GM18511 (cell line): ENCODE measurements around the gene USP22.

Source experiments
- ATAC-seq: cut with Tn5 transposase; IDR thresholded peaks from one replicate; pipeline ENCODE4 v1.9.1; 2021; ENCODE audit warnings: mild to moderate bottlenecking, moderate library complexity; ENCODE audit not compliant: unreplicated experiment

Gene USP22

GRCh38 chr17:21049457-21049856 is 6.6 kb upstream of the USP22 start:
- no peak for ATAC-seq

GRCh38 chr17:21046216-21046615 is 3.4 kb upstream of the USP22 start:
- no peak for ATAC-seq

GRCh38 chr17:21044971-21045370 is 2.2 kb upstream of the USP22 start:
- ATAC-seq, result no peak

GRCh38 chr17:21043296-21044232 is 753 bp upstream of the USP22 start:
- ATAC-seq, result peak; percentile 89

- ATAC-seq, result no peak
Observed at GRCh38 chr17:21041741-21042457, 912 bp downstream of the USP22 start.

- no peak for ATAC-seq
Observed at GRCh38 chr17:21039839-21040575, 2.8 kb downstream of the USP22 start.

- ATAC-seq, result no peak
Observed at GRCh38 chr17:21037117-21037803, 5.6 kb downstream of the USP22 start.

- no peak for ATAC-seq
Observed at GRCh38 chr17:21036361-21036881, 6.4 kb downstream of the USP22 start.

GRCh38 chr17:21035406-21035805 is 7.4 kb downstream of the USP22 start:
- ATAC-seq, result no peak

- peak; percentile 79 for ATAC-seq
Observed at GRCh38 chr17:21034340-21035235, 8.2 kb downstream of the USP22 start.

GRCh38 chr17:21033350-21033749 is 9.5 kb downstream of the USP22 start:
- ATAC-seq, result no peak

GRCh38 chr17:21031756-21032396 is 10.9 kb downstream of the USP22 start:
- ATAC-seq, result no peak

GRCh38 chr17:21030375-21030774 is 12.4 kb downstream of the USP22 start:
- no peak for ATAC-seq

- no peak for ATAC-seq
Observed at GRCh38 chr17:21029515-21029914, 13.3 kb downstream of the USP22 start.

GRCh38 chr17:21029036-21029435 is 13.8 kb downstream of the USP22 start:
- ATAC-seq, result no peak

GRCh38 chr17:21028192-21028591 is 14.6 kb downstream of the USP22 start:
- no peak for ATAC-seq

GRCh38 chr17:21027031-21027430 is 15.8 kb downstream of the USP22 start:
- ATAC-seq, result no peak

GRCh38 chr17:21025451-21025850 is 17.4 kb downstream of the USP22 start:
- no peak for ATAC-seq

GRCh38 chr17:21024024-21024423 is 18.8 kb downstream of the USP22 start:
- no peak for ATAC-seq
